Measurements from ENCODE around the gene MLYCD. TPM values are rescaled to one million over a fixed set of nuclear protein-coding genes. Genes with fewer than 3 reads are reported as not detected.

MLYCD gene
- total and polyA plus RNA-seq, 10 of the 15 experiments (the other 5 are each of a cell fraction or from before 2014, with no cell fraction given): 0.21 to 3.7 (median 1.7) TPM

DNA sequence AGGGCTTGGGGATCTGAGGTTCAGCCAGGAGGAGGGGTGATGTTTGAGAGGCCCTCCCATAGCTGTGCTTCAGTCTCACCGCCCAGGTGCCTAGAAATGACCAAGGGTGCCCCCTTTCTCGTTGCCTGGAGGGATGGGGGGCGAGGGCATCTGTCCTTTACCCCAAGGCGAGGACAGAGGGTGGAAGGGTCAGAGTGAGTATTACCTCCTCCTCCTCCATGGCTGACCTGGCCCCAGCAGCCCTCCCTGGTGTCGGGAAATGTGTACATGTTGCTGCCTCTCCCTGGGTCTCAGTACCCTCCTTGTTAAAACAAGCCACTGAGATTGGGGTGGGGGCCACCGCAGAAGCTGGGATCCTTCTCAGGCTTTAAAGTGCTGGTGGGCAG, 71.5 kb downstream of the MLYCD start (continued):
- TF ChIP-seq STAT3 (IDR thresholded peaks at IDR 0.05; ENCODE audit: low read depth, low read length) (no peak), CHD1 (IDR thresholded peaks at IDR 0.05; ENCODE audit: low read depth, low read length) (no peak)
- TF ChIP-seq, protein P1, sequence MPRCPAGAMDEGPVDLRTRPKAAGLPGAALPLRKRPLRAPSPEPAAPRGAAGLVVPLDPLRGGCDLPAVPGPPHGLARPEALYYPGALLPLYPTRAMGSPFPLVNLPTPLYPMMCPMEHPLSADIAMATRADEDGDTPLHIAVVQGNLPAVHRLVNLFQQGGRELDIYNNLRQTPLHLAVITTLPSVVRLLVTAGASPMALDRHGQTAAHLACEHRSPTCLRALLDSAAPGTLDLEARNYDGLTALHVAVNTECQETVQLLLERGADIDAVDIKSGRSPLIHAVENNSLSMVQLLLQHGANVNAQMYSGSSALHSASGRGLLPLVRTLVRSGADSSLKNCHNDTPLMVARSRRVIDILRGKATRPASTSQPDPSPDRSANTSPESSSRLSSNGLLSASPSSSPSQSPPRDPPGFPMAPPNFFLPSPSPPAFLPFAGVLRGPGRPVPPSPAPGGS (IDR thresholded peaks at IDR 0.05; ENCODE audit: borderline replicate concordance, insufficient read depth, low read depth, low read length, poor library complexity, severe bottlenecking): no peak

DNA sequence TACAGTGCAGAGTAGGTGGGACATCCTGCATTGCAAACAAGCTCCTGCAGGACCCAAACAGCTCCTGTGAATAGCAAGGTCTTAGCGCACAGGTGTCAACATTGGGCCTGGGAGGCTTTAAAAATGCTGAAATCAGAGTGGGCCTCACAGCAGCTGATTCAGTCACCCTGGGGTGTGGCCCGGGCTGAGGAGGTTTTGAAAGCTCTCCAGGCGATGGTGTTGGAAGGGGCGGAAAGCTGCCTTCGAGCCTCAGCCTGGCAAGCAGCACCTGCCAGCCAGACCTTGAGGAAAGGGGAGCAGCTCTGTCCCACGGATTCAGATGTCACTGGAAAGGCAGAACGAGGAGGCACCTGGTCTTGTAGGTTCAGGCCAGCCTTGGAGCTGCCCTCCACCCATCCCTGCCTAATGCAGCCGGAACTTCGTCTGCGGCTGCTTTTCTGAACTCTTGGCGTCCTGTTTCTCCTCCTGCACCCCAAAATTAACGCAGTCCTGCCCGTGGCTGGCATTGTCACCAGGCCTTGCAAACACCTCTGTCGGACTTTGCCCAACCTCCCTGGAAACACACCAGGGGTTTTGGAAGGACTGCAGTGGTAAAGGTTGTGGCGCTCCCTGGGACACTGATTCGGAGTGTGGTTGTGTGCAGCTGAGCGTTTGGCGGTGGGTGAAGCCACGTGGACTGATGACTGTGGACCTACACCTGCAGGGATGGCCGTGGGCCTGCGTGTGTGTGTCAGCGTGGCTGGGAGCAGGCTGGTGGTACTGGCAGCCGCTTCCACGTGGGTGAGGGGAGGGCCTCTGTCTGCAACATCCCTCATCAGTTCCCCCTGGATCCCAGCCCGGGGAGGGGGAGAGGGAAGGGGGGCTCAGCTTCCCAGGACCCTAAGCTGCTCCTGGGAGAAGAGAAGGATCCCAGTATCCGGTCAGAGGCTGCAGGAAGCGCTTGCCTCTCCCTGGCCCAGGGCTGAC, 72.5 kb downstream of the MLYCD start:
- intact Hi-C loops (cut with micrococcal nuclease; ENCODE audit: unreplicated experiment) (no loop called here), in situ Hi-C loops (cut with MboI) (no loop called here)
- ChIA-PET SMC1A (ENCODE audit: uncharacterized antibody, unreplicated experiment) (no interaction called here), CTCF (interaction anchor here (0.6 to 1.8 kb wide), 3 partner anchors 94 to 754 kb away, joined by 3 to 6 read pairs (median 3); no protein-coding TSS in a partner anchor), POLR2A (no interaction called here), RAD21 (ENCODE audit: unreplicated experiment) (no interaction called here)
- H3K4me2 ChIP-seq (ENCODE audit: control insufficient read depth, insufficient read depth): no peak overlapping the region
- no peak overlapping the region for H3K9ac ChIP-seq (ENCODE audit: control insufficient read depth, insufficient read depth, low read length)
- 42% methylated on average over 27 of the region's 27 CpGs for WGBS (ENCODE audit: insufficient coverage, insufficient replicate concordance, low lambda C conversion rate, missing lambda C conversion rate)
- TF ChIP-seq, protein P2, sequence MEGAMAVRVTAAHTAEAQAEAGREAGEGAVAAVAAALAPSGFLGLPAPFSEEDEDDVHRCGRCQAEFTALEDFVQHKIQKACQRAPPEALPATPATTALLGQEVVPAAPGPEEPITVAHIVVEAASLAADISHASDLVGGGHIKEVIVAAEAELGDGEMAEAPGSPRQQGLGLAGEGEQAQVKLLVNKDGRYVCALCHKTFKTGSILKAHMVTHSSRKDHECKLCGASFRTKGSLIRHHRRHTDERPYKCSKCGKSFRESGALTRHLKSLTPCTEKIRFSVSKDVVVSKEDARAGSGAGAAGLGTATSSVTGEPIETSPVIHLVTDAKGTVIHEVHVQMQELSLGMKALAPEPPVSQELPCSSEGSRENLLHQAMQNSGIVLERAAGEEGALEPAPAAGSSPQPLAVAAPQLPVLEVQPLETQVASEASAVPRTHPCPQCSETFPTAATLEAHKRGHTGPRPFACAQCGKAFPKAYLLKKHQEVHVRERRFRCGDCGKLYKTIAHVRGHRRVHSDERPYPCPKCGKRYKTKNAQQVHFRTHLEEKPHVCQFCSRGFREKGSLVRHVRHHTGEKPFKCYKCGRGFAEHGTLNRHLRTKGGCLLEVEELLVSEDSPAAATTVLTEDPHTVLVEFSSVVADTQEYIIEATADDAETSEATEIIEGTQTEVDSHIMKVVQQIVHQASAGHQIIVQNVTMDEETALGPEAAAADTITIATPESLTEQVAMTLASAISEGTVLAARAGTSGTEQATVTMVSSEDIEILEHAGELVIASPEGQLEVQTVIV (IDR thresholded peaks at IDR 0.05; ENCODE audit: borderline replicate concordance, partially characterized antibody): no peak
- TF ChIP-seq SMAD1 (IDR thresholded peaks at IDR 0.05; ENCODE audit: low read depth, partially characterized antibody) (no peak), ZNF622 (IDR thresholded peaks at IDR 0.05) (no peak), IRF4 (IDR thresholded peaks at IDR 0.05; ENCODE audit: low read depth, low read length) (no peak)
- FAIRE-seq (no peak), ATAC-seq (no peak), DNase-seq (ENCODE audit: low read depth, low spot score) (no peak)
- H3K4me3 ChIP-seq: no peak overlapping the region
- no peaks in the 10 kb centered on the region for H4K20me1 ChIP-seq (ENCODE audit: control insufficient read depth, insufficient read depth)
- H3K4me1 ChIP-seq (ENCODE audit: control insufficient read depth, insufficient read depth, low read length): no peaks in the 10 kb centered on the region
- no peaks in the 10 kb centered on the region for H3K36me3 ChIP-seq (ENCODE audit: control insufficient read depth in 2 of 2, insufficient read depth in 2 of 2, low read length in 1 of 2)
- H3K79me2 ChIP-seq (ENCODE audit: control insufficient read depth, insufficient read depth, low read length): no peaks in the 10 kb centered on the region
- H2AFZ ChIP-seq (ENCODE audit: control insufficient read depth, low read depth, low read length): no peak overlapping the region
- no peaks in the 10 kb centered on the region for H3K9me3 ChIP-seq (replicated peaks; ENCODE audit: control insufficient read depth, insufficient read depth, low read length)
- no peak overlapping the region for H3K27ac ChIP-seq (ENCODE audit: control insufficient read depth, insufficient read depth)
- no peaks in the 10 kb centered on the region for H3K27me3 ChIP-seq (replicated peaks in 1 of 2; ENCODE audit: control insufficient read depth in 2 of 2, insufficient read depth in 2 of 2, low read length in 1 of 2)
- BruUV-seq (replicated peaks): no TSS peak

All from GM12878 (cell line).